Stimulated activated CD4-positive, alpha-beta T cell treated with anti-CD3 and anti-CD28 coated beads, TNF-alpha, amount 100 ng/mL, for 4 hours (primary cell): ENCODE data around the gene SLC22A23.

Source experiments
- DNase-seq, 3 experiments: peaks; one replicate each; pipeline ENCODE4 v3.0.0-alpha.2; 2020; ENCODE audit warnings: low read depth in 3 of 3

SLC22A23 gene

GRCh38 chr6:3405182-3405518, 51.7 kb downstream of the SLC22A23 start:
- no peak for DNase-seq

DNA sequence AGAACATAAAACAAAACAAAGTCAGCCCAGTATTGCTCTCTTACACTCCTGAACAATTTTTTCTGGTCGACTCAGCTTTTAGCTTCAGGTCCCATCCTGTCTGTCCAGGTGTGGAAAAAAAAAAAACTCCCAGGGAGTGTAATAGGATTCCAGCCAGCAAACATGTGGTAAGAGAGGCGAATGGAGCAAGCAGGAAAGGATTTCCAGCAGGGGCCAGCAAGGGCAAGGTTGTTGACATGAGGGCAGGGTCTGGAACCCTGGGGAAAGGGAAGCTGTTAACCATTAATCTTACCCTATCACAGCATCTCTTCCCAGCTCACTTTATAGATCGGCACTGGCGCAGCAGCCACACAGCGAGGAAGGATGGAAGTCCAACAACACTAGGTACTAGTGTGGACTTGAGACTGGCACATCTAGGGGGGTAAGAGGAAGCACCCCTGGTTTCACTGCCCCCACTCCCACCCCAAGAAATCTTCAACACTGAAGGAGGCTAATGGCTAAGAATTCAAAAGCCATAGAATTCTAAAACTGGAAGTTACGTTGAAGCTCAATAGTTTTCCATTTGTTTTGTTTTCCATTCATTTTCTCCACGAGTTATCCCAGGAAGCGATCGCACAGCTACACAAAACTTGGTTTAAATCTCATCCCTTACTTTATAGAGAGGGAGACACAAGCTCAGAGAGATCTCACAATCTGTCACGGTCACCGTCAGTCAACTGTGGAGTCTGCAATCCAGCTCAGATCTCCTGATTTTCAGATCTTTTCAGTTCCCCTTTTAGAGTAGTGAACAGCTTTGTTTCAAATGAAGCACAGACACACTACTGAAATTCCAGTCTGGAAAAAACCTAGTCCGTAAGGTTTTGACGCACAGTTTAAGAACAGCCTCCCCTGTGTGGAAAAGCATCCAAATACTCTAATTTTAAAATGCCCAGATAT, 53.3 kb downstream of the SLC22A23 start:
- no peak for DNase-seq

DNA sequence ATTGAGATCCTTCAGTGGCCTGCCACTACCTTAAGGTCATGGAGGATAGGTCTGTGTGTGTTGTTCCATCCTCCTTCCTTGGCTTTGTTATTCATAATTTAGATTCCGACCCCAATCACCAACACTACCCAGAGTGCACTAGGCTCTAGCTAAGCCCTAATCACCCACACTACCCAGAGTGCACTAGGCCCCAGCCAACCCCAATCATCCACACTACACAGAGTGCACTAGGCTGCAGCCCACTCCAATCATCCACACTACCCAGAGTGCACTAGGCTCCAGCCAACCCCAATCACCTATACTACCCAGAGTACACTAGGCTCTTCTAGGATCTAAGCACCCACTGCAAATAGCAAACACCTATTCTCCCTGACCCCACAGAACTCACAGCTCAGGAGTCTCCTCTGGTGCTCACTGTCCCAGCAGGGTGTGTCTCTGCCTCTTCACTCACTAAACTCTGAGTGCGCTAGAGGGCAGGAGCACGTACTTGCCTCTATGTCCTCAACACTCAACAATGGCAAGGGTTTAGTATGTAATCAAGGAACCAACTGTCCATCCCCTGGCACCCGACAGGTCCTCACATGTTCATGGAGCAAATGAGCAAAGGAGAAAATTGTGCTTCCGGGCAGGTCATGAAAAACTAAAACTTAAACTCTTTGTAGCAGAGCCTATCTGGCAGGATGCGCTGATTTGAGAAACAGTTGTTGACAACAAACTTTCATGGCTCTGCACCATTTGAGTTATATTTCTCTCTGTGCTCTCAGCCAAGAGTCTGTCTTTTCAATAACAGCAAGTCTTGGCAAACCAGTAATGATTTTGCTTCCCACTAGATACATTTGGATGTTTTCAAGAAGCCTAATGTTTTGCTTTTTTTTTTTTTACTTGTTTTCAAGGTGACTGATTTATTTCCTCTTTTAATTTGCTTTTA, 54.3 kb downstream of the SLC22A23 start:
- DNase-seq, result no peak

GRCh38 chr6:3400162-3400561, 56.7 kb downstream of the SLC22A23 start:
- DNase-seq, result no peak

DNA sequence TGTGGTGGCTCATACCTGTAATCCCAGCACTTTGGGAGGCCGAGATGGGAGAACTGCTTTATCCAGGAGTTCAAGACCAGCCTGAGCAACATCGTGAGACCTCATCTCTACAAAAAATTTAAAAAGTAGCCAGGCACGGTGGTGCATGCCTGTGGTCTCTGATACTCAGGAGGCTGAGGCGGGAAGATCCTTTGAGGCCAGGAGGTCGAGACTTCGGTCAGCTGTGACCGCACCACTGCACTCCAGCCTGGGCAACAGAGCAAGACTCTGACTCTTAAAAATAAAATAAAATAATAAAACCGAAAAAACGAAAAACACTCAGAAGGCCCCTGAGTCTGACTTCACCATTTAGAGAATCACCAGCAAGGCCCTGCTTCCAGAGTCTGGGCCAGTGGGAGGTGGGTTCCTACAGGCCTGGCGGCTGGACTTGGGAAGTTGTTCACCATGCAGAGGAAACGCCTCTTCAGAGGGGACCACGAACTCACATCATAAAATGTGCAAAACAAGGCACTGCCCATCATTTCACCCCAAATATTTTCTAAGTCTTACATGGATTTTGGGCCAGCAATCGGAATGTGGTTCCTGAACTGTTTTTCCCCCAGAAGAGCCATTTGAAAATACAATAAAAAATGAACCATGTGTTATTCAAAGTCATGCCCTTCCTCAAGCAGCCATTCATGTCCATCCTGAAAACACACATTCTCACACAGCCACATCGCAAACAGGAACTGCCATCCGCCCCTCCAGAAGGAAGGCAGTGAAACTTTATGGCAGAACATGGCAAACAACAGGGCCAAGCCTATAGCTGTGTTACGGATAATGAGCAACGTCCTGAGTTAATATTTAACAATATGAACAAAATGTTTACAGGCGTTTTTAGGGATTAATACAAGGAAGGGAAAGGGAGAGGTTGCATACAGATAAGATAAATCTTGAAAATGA, 57.8 kb downstream of the SLC22A23 start:
- DNase-seq, result no peak

DNA sequence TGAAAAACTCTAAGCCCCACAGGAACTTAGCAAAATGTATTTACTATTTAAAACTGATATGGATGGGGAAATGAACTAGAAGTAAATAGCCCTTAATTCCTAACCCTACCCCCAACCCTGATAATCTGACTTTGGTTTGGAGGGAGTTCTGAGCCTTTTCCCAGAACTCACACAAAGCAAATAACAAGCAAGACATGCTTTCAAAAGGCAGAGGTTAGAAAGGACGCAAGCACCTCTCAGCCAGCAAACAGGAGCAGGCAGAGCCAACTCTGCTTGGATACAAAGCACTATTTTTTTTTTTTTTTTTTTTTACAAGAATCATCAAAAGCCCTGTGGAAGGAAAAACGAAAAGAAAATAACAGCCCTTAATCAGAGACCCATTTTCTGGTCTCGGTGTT, 58.7 kb downstream of the SLC22A23 start:
- no peak for DNase-seq

GRCh38 chr6:3397229-3398164, 59.4 kb downstream of the SLC22A23 start:
- no peak for DNase-seq

DNA sequence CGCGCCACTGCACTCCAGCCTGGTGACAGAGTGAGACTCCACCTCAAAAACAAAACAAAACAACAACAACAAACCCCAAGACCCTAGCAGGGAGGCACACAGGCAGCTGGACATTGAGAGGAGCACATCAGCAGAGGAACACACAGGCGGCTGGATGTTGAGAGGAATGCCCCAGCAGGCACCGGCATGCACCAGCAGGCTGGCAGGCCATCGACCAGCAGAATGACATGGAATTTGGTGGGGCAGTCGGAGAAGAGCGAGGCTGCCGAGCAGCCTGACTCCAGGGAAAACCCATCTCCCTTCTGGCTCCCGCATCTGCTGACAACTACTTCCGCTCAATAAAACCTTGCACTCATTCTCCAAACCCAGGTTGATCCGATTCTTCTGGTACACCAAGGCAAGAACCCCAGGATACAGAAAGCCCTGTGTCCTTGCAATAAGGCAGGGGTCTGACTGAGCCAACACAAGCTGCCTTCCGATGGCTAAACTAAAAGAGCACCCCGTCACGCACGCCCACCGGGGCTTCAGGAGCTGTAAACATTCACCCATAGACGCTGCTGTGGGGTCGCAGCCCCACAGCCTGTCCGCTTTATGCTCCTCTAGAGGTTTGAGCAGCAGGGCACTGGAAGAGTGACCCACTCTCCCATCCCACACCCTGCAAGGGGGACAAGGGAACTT, 60.2 kb downstream of the SLC22A23 start:
- no peak for DNase-seq

DNA sequence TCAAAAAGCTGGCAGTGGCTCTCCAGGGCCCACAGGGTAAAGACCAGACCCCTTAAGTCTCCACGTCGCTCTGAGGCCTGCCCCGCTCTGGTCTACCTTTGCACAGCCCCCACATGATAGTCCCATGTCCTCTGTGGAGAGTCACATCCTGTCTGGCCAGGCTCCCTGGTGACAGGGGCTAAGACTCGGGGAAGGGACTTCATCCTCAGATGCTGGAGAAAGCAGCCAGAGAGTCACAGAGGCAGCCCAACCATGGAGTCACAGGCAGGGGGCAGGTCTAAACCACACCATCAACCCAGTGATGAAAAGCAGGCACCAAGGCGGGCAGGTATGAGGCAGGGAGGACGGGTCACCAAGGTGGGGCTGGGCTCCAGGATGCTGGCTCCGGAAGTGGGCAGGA, 62.2 kb downstream of the SLC22A23 start:
- DNase-seq, result no peak

DNA sequence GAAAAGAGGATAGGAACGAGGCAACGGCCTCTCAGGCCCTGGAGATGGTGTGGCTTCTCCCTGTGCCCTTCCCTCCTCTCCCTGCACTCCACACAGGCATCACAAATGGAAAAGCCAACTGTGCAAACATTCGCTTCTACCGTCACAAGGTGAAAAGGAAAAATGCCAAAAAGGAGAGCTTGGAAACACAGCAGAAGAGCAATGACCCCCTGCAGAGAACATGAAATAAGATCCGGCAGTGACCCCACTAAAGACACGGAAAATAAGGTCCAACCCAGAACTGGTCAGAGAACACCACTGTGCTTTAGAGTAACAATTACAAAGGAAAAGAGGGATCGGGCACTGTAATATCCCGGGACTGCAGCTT, 63.0 kb downstream of the SLC22A23 start:
- no peak for DNase-seq

- DNase-seq, result no peak
These were observed 63.7 kb downstream of the SLC22A23 start for GRCh38 chr6:3392930-3393835.

- no peak for DNase-seq
These were observed 64.9 kb downstream of the SLC22A23 start for GRCh38 chr6:3391902-3392458.

- DNase-seq, result no peak
These were observed 66.2 kb downstream of the SLC22A23 start for GRCh38 chr6:3390698-3391097.

- no peak for DNase-seq
These were observed 67.3 kb downstream of the SLC22A23 start for GRCh38 chr6:3389390-3390167.

GRCh38 chr6:3388786-3389185, 68.1 kb downstream of the SLC22A23 start:
- no peak for DNase-seq

DNA sequence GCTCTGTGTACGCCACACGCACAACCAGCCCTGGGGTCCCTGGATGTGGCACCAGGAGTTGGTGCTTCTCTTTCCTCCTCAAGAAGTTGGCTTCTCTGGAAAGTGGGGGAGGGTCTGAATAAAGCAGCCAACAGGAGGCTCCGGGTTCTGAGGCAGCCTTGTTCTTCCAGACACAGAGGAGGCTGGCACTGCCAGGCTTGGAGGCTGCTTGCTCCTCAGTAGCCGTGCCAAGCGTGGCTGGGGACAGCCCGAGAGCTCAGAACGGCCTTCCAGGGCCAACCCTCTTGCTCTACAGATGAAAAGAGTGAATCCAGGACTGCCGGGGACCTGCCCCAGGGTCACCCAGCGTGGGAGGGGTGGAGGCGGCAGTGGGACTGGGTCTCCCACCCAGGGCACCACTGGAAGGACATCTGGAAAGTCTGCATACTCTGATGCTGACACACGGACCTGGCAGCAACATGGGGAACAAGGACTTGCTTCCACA, 70.4 kb downstream of the SLC22A23 start:
- DNase-seq, result no peak

- no peak for DNase-seq
These were observed 71.1 kb downstream of the SLC22A23 start for GRCh38 chr6:3385660-3386151.
